GM19240 (cell line): ENCODE measurements around the gene TRMO.

Experiments used
- DNase-seq: peaks from one replicate; pipeline ENCODE4 v3.0.0; 2011; ENCODE audit warnings: low spot score; ENCODE audit not compliant: insufficient read length

The TRMO gene

DNA sequence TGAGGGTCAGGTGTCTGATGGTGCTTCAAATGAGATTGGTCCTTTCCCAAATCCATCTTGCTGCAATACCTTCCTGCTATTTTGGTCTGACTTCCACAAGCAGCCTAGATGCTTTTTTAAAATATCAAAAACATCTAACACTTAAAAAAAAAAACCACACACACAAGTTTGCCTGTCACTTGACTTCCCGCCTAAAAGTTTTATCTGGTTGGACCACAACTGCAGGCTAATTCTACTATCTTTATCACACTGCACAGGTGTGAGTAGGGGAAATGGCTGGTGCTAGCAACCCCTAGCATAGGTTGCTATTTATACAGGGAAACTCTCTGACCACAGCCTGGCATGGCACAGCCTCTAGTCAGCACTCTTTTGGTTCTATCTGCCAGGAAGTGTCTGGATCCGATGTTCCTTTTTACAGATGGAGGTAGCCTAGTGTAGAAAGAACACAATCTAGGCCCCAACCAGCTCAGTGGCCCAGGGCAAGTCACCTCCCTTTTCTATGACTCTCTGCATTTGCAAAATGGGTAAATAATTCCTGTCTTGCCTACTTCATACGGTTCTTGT lies 15.9 kb upstream of the TRMO start, which contains the start of gene HEMGN:
HEMGN (minus strand) TSS at position 92 of the 564 bp plus-strand sequence; CDS start at position 56, 36 bp downstream.
- DNase-seq: no peak

DNA sequence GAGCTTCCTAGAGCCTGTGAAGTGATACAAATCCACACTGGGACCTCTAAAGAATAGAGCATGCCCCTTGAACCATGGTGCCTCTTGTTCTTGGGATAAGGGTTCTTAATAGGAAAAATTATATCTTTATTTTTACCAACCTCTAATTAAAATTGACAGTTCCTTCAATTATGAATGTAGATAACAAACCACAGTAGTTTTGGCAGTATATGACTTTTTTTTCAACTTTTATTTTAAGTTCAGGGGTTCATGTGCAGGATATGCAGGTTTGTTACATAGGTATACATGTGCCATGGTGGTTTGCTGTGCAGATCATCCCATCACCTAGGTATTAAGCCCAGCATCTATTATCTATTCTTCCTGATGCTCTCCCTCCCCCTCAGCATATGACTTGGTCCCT lies 14.7 kb upstream of the TRMO start:
- DNase-seq: no peak

DNA sequence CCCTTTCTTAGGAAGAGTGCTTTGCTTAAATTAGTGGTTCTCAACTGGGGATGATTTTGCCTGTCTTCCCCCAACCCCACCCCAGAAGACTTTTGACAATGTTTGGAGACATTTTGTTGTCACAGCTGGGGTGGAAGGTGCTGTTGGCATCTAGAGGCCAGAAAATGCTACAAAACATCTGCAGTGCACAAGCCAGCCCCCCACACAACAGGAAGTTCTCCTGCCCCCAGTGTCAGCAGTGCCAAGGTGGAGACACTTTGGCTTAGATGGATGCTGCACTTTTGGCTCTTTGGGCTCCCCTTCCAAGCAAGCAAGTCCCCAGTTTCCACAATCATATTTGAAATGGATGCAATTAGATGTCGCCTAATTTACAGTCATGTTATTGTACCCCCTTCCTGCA lies 13.0 kb upstream of the TRMO start:
- no peak for DNase-seq

DNA sequence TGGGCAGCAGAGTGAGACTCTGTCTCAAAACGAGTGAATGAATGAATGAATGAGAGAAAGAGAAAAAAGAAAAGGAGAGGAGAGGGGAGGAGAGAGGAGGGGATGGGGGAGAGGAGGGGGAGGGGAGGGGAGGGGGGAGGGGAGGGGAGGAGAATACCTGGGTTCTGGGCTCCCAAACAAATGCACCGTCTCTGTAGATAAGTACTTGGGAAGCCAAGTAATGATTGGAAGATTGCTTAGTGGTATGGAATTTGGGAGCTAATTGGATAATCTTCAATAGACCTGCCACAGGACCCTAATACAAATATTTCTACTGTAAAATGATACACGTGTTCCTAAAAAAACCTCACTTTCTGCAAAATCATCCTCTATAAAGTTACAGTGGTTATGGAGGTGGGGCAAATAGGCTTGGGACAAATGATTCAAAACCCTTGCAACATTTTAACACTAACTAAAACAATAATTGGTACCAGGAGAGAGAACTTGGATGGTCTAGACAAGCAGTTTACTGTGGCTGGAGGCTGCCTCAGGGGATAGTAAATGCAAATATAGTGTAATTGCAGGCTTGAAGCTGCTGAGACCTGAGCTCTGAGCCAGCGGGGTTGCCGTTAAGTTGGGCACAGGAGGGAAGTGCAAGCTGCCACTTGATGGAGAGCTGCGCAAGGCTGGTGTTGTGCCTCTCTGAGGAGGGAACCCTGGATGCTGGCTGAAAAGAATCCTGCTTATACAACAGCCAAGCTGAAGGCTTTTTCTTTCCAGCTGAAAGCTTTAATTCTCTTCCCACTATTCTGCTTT lies 12.2 kb upstream of the TRMO start:
- no peak for DNase-seq

DNA sequence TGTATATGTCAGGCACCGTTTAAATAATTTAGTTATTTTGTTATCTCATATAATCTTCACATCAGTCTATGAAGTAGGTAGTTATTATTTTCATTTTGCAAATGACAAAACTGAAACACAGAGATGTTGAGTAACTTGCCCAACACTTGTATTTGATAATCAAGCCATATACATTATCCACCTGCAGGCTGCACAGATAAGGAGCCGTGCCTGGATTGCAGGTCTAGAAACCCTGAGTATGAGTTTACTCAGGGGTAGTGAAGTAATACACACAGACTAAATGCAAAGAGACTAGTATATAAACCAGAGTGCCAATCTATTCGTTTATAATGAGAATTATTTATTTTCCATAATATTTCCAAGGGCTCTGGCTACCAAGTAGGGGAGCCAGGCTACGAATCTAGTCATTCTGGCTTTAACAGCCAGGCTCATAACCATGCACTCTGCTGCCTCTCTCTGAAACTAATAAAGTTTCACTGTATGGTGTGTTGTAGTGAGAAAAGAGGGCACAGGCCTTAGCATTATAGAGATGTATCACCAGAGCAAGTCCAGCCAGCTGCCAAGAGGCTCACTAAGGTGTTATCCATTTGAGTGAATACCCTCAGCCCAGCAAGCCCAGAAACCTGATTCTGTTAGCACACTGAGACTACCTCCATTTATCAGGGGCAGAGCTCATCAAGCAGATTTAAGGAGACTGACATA lies 11.1 kb upstream of the TRMO start:
- DNase-seq: no peak

DNA sequence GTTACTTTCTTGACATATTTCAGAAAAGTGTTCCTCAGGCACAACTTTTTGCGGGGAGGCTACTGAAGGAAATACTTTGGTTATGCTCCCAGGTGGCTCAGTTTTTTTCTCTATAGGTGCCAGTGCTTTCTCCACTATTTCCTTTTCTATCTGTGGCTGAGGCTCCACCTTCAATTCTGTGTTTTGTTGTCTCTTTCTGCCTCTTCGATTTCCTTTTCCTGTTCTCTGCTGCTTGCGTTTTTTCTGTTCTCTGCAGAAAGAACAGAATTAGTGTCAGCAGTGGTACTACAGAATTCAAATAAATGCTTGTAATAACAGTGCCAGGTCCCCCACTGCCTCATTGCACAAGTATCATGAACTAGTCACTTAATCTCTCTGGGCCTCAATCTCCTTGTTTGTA lies 8.7 kb upstream of the TRMO start:
- no peak for DNase-seq

DNA sequence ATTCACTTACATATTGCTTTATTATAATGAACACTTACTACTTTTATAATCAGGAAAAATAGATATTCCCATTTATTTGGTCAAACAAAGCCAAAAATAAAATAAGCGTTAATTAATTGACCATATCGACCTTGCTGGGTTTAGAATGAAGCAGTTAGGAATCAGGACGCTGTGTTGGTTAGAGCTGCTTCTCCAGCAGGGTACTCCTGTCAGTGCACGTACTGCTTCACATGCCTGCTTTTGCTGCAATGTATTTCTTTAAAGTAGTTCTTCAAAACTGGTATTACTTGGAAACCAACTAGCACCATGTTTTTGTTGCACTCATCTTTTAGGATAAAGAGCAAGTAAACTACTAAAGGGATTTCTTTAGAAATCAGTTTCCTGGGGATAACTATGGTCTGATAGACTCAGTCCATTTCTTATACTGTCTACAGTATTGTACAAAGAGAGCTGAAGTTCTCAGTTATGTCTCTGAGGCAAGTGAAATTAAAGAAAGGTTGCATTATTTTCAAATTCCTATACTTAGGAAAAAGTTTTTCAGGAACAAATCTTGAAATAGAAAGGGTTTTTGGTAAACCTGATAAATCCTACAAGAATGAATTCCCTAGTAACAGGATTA lies 6.8 kb upstream of the TRMO start:
- DNase-seq: no peak

DNA sequence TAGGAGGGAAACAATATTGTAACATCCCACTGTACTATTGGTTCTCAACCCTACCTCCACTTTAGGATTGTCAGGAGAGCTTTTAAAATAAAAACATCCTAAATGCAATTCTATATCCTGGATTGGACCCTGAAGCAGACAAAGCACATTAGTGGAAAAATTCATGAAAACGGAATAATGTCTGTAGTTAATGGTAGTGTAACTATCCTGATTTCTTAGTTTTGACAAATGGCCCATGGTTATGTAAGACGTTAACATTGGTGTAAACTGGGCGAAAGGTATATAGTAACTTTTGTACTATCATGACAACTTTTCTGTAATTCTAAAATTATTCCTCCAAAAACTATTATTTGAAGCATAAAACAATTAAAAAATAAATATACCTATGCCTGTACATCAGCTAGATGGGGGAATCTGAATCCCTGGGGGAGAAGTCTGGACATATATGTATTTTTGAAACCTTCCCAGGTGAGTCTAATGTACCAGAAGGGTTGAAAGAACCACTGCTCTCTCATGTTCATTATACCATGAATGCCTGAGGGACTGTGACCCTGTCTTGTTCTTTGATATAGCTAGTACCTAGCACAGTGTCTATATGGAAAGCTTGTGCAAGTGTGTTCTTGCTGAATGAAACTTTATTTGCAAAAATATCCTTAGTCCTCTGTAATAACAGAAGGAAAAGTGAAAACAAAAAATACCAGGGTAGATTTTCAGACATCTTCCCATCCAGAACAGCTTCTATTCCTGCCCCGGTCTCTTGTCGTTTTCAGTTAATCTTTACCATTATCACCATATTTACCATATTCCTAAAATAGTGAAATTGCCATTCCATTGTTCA lies 3.4 kb upstream of the TRMO start:
- no peak for DNase-seq

DNA sequence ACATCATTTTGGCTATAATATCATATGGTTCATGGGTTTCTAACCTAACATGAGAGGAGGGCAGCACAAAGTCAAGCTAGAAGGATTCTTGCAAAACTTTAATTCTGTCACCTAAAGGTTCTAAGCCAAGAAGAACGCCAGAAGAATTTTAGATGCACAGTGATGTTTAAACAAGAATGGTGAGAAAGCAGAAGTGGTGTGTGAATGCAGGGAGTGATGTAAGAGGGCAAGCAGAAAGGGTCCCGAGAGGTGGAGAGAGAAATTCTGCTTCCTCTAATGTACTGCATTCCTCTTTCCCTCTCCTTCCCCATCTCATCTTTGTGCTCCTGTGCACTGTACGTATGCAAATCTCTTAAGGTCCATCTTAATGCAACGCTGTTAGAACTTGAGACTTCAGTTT lies 2.1 kb upstream of the TRMO start:
- no peak for DNase-seq

DNA sequence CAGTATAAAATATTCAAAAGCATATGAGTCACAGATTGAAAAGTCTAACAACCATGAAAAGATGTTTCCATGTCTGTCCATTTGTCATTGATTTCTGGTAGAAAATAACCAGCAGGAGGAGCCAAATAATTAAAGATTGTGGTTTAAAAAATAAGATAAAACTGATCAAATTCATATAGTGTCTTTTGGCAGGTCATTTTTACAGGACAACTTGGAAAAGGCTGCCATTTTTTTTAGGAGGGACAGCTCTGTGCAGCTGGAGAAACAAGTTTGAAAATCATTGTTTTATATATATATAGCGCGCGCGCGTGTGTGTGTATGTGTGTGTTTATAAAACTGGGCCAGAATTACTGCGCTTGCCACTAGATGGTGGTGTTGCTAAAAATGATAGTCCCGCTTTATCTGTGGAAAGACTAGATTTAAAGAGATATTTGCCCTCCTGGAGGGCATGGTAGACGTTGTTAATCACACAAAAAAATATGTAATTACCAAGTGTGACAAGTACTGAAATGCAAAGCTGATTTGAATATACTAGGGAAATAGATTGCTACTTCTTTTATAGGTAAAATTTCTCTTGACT lies 1.3 kb upstream of the TRMO start:
- DNase-seq: no peak

DNA sequence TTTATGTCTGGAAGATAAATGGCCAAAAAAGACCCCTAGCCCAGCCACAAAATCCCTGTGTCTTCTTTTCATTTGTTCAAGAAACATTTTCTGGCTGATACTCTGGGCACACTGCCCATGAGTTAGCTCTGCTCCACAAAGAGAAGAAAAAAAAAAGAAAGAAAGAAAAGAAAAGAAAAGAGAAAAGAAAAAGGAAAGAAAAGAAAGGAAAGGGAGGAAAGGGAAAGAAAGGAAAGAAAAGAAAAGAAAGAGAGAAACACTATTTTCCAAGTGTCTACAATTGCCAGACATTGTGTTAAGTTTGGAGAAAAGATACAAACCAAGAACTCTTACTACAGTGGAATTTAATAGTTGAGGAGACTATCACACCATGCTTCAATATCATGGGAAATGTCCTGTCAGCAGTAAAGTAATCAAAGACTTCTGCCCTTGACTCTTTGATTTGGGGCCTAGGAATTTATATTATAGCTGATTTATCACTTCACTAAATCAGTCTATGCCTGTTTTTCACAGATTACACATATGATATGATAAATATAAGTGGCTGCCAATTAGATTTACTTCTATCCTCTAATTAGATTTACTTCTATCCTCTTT lies 3.0 kb downstream of the TRMO start:
- DNase-seq: no peak

DNA sequence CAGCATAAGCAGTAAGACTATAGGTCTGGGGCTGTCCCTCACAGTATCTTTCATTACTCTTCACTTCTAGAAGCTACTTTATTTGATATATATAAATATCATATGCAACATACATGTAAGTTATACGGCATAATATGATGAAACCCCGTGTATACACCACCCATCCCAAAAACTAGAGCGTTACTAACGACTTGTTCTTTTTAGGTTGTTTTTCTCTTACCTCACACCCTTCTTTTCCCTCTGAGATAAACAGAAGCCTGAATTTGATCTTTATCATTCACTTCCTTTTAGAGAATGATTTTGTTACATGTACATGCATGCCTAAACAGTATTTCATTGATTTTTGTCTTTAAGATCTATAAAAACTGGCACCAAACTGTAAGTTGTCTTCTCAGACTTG lies 3.7 kb downstream of the TRMO start:
- no peak for DNase-seq

DNA sequence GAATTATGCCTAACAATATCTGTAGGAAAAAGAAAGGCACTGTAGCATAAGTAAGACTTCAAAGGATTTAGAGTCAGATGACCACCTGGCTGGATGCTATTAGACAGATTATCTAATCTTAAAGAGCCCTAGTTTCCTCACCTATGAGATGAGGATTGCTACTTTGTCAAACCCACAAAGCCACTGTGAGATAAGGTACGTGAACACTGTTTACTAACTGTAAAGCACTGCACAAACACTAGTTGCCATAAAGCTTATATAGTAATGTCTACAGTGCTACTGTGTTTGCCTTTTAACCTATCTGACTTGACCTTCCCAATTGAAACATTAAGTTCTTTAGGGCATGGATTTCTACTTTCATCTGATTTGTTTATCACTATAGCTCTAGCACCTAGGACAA lies 10.3 kb downstream of the TRMO start:
- no peak for DNase-seq

DNA sequence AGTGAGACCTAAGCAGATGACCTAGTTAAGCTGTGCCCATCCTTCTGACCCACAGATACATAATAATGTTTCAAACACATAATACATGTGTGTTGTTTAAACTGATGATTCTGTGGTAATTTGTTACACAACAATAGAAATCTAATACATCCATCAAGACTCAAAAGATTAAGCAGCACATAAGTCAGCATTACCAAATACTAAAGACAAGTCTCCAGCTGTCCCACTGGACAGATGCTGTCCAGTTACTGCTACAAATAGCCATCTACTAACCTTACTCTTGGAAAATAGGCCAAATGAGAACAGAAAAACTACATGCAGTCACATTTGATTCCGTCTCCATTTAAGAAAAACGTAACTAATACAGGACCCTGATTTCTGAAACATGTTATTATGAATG lies 10.8 kb downstream of the TRMO start:
- DNase-seq: no peak

DNA sequence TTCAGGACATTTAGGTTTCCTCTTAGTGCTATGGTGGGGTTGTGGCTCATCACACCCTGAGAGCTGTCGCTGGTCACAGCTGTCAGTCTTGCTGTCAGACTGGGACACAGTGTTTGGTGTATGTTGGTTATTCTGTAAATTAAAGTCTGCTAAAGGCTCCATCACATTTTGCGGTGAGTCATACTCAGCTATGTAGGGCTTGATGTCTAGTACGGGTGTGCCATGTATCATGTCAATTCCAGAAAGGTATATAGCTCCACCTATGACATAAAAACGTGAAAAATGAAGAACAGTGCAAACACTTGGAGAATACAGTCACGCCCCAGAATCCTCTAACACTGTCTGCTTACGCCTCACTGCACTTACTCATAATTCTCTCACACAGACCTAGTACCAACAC lies 11.9 kb downstream of the TRMO start:
- no peak for DNase-seq

DNA sequence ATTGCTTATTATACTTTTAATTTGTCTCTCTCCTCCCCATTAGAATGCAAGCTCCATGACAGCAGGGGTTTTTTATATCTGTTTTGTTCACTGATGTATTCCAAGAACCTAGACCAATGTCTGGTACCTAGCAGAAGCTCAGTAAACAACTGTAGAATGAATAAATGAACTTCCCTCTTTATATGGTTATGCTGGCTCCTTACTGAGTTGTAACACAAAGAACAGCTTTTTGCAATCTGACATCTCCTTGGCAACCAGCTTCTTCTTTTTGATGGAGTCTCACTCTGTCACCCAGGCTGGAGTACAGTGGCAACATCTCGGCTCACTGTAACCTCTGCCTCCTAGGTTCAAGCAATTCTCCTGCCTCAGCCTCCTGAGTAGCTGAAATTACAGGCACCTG lies 13.6 kb downstream of the TRMO start:
- DNase-seq: no peak

DNA sequence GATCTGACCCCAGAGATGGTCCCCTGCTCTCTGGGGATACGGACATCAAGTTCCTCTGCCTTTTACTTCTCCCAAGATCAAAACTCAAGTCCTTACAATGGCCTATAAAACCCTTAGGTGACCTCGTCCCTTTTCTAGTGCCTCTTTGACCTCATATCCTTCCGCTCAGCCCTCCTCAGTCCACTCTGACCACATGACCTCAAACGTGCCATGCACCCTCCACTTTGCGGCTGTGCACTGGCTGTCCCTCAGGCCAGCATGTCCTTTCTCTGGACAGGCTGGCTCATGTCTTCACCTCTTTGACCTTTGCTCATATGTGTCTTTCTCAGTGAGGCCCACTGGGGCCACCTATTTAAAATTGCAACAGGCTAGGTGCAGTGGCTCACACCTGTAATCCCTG lies 14.7 kb downstream of the TRMO start:
- DNase-seq: no peak

DNA sequence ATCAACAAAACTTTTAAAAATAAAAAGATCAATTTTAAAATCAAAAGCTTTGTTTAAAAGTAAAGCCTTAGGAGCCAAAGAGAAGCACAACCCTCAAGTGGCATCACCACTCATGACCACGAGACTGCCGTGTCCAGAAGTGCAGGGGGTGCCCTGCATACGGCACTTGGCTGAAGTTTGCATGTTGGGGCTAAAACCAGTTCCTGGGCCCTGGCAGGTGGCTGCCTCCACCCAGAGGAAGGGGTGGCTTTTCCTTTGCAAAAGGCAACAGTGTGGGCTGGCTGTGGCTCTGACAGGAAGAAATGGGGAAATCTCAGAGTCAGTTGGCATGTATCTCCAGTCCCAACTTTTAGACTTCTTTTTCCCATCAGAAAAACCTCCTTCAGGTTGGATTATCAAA lies 15.3 kb downstream of the TRMO start:
- DNase-seq: no peak

DNA sequence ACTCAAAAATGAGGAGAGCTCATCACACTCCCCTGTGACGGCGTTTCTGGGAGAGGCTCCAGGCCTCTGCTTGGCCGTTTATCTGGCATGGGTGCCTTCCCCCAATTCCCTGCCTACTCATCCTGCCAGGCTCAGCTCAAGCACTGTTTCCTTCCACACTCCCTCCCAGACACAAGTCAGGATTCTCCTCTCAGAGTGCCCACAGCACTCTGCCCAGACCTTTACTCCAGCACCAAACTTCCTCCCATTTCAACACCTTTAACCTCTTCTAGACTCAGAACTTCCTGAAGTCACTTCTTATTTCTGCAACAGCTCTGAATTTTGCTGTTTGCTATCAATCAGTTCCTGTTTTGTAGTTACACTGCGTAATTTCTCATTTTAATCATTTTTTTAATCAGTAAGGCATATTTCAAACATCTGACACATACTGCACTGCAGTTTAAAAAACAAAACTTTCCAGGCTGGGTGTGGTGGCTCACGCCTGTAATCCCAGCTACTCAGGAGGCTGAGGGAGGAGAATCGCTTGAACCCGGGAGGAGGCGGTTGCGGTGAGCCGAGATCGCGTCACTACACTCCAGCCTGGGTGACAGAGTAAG lies 16.0 kb downstream of the TRMO start:
- DNase-seq: no peak

DNA sequence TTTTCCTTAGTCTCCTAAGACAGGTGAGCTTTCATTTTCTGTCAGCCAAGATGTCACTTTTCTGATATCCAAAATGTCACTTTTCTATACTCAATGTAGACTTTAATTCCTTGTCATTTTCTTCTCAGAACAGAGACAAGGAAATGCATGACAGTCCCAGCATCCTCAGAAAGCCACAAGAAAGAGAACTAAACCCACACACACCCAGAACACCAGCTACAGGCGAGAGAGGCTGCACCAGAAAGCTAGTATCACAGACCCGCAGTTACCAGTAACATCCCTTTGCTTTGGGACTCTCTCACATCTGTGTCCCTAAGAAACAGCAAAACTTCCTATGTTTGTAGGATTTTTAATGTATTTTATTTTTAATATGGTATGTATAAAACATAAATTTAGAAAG lies 17.1 kb downstream of the TRMO start:
- DNase-seq: no peak
